Smooth muscle cell (in vitro differentiated cells): ENCODE data around the gene PUM2. TPM values are rescaled to one million over a fixed set of nuclear protein-coding genes. Genes with fewer than 3 reads are reported as not detected.

Experiments used
- DNase-seq: peaks from one replicate; lab custom pipeline; 2025; ENCODE audit not compliant: unreplicated experiment; lab: John Stamatoyannopoulos, UW
- H2AFZ ChIP-seq: fragments of 200-600 bp; sonication (generic); 2 replicates; pipeline ENCODE4 v1.6.0; 2016; ENCODE audit warnings: antibody characterized with exemption, low read depth, mild to moderate bottlenecking
- H3F3A ChIP-seq: fragments of 200-600 bp; sonication (generic); 2 replicates; pipeline ENCODE4 v1.6.0; 2017; ENCODE audit warnings: antibody characterized with exemption, low read depth
- H3K27ac ChIP-seq: fragments of 200-600 bp; sonication (generic); 2 replicates; pipeline ENCODE4 v1.5.1; 2016; ENCODE audit warnings: low read depth, mild to moderate bottlenecking
- H3K27me3 ChIP-seq: fragments of 200-600 bp; sonication (generic); 2 replicates; pipeline ENCODE4 v1.6.1; 2016; ENCODE audit warnings: low read depth, mild to moderate bottlenecking
- H3K36me3 ChIP-seq: fragments of 200-600 bp; sonication (generic); 2 replicates; pipeline ENCODE4 v1.5.1; 2016; ENCODE audit warnings: low read depth
- H3K4me1 ChIP-seq: fragments of 200-600 bp; sonication (generic); 2 replicates; pipeline ENCODE4 v1.5.1; 2016; ENCODE audit warnings: low read depth
- H3K4me2 ChIP-seq: fragments of 200-600 bp; sonication (generic); 2 replicates; pipeline ENCODE4 v1.6.0; 2016; ENCODE audit warnings: mild to moderate bottlenecking
- H3K4me3 ChIP-seq: fragments of 200-600 bp; sonication (generic); 2 replicates; pipeline ENCODE4 v1.5.1; 2016; ENCODE audit warnings: mild to moderate bottlenecking
- H3K79me2 ChIP-seq: fragments of 200-600 bp; sonication (generic); 2 replicates; pipeline ENCODE4 v1.6.0; 2016; ENCODE audit warnings: low read depth, mild to moderate bottlenecking
- H3K9ac ChIP-seq: fragments of 200-600 bp; sonication (generic); 2 replicates; pipeline ENCODE4 v1.6.0; 2016; ENCODE audit warnings: low read depth
- H3K9me3 ChIP-seq: fragments of 200-600 bp; sonication (generic); replicated peaks from 2 replicates; pipeline ENCODE4 v1.5.1; 2016; ENCODE audit warnings: low read depth
- H4K20me1 ChIP-seq: fragments of 200-600 bp; sonication (generic); 2 replicates; pipeline ENCODE4 v1.6.0; 2016; ENCODE audit warnings: low read depth
- WGBS: methylation state at CpG from one replicate; pipeline ENCODE4 v1.1.7; 2016; ENCODE audit warnings: low lambda C conversion rate; 5-methylcytosine and 5-hydroxymethylcytosine counted together
- polyA plus RNA-seq: library from polyadenylated mRNA; unstranded; fragments of >200 nt; fragmentation: Nextera tagmentation; extraction: Ambion mirVana; gene quantifications from 2 replicates; pipeline ENCODE4 v1.2.1, GENCODE V29; 2016
- total RNA-seq: library from RNA; depleted of rRNA; stranded (reverse); fragments of >200 nt; gene quantifications from 2 replicates; pipeline ENCODE4 v1.2.3, GENCODE V29; 2014
- TF ChIP-seq, protein P1 (sequence below): fragments of 200-600 bp; sonication (generic); IDR thresholded peaks from 2 replicates; pipeline ENCODE4 v1.5.1; 2017; ENCODE audit warnings: borderline replicate concordance, mild to moderate bottlenecking, antibody characterized with exemption; ENCODE audit not compliant: insufficient read depth, poor library complexity, severe bottlenecking

PUM2 gene
- total and polyA plus RNA-seq, 2 experiments from 2014 or later: 5.2 to 42.0 TPM

DNA sequence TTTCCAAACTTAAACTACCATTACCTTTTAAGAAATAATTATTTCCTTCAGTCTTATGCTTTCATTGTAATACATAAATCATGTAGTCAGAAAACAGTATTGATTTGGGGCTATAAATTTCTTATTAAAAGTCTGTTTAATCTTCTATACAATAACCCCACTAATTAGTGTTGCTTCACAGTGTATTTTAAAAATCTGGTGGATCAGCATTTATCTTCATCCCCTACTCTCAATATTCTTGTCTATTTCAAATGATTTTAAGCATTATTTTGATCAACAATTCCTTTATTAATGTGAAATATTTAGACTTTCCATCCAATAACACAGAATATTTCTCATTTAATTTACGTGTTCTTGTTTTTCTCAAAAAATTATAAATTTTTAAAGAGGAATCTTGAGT lies 93.2 kb downstream of the PUM2 start:
- no peaks in the 10 kb centered on the region for H3K9me3 ChIP-seq
- H2AFZ ChIP-seq: no peak overlapping the region
- no peak for DNase-seq
- no peaks in the 10 kb centered on the region for H3K27me3 ChIP-seq
- TF ChIP-seq, protein P1, sequence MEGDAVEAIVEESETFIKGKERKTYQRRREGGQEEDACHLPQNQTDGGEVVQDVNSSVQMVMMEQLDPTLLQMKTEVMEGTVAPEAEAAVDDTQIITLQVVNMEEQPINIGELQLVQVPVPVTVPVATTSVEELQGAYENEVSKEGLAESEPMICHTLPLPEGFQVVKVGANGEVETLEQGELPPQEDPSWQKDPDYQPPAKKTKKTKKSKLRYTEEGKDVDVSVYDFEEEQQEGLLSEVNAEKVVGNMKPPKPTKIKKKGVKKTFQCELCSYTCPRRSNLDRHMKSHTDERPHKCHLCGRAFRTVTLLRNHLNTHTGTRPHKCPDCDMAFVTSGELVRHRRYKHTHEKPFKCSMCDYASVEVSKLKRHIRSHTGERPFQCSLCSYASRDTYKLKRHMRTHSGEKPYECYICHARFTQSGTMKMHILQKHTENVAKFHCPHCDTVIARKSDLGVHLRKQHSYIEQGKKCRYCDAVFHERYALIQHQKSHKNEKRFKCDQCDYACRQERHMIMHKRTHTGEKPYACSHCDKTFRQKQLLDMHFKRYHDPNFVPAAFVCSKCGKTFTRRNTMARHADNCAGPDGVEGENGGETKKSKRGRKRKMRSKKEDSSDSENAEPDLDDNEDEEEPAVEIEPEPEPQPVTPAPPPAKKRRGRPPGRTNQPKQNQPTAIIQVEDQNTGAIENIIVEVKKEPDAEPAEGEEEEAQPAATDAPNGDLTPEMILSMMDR: no peak
- no peaks in the 10 kb centered on the region for H3K79me2 ChIP-seq
- no peak overlapping the region for H3K27ac ChIP-seq
- WGBS: 100% methylated on average over 1 of the region's 1 CpG
- peaks cover 6% of the 10 kb centered on the region for H4K20me1 ChIP-seq
- H3K36me3 ChIP-seq: peaks cover 30% of the 10 kb centered on the region
- H3K9ac ChIP-seq: no peak overlapping the region
- H3K4me2 ChIP-seq: no peak overlapping the region
- H3K4me1 ChIP-seq: no peaks in the 10 kb centered on the region
- no peak overlapping the region for H3K4me3 ChIP-seq
- peaks cover 1% of the 10 kb centered on the region for H3F3A ChIP-seq

DNA sequence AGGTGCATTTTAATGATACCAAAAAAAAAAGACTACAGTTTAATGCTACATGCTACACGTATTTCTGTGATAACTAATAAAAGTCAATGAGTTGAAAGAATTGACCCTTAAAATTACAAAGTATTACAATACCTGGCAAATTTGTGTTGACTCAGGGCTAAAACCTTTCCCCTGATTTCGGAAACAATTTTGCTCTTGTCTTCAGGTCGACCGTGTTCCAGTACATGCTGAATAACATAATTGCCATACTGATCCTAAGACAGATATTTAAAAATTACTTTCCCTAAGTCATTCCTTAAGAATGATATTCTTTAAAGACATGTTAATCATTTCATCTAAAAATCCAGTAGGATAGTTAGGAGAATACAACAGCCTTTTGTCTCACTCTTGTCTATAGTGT lies 95.9 kb downstream of the PUM2 start:
- Histone ChIP-seq H2AFZ (no peak overlapping the region), H3K36me3 (peaks cover 39% of the 10 kb centered on the region), H3F3A (peaks cover 18% of the 10 kb centered on the region), H3K79me2 (peaks cover 3% of the 10 kb centered on the region), H3K4me1 (no peaks in the 10 kb centered on the region), H3K4me2 (no peak overlapping the region), H3K9me3 (no peaks in the 10 kb centered on the region), H4K20me1 (peaks cover 13% of the 10 kb centered on the region), H3K4me3 (no peak overlapping the region), H3K27ac (no peak overlapping the region), H3K27me3 (no peaks in the 10 kb centered on the region), H3K9ac (no peak overlapping the region)
- no peak for DNase-seq
- TF ChIP-seq, protein P1: no peak
- WGBS: 98% methylated on average over 4 of the region's 4 CpGs

DNA sequence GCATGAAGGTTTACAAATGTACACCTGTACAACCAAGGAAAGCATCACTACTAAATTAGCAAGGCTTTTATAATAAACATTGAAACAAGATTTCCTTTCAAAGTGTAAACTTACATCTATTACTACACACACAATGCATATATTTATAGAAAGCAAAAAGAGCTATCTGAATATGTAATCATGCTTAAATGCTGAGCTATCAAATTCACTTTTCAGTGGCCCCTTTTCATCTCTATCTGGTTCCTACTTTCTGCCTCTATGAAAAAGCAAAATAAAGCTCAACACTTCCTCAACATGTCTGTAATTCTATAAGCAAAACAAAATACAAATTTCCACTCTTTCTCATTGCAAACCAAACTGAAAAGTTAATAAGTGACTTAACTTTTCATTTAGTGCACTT lies 100.2 kb downstream of the PUM2 start:
- H4K20me1 ChIP-seq: peaks cover 10% of the 10 kb centered on the region
- no peak overlapping the region for H3K4me2 ChIP-seq
- H3K36me3 ChIP-seq: peaks cover 41% of the 10 kb centered on the region
- no peak overlapping the region for H2AFZ ChIP-seq
- no peaks in the 10 kb centered on the region for H3K27me3 ChIP-seq
- DNase-seq: no peak
- TF ChIP-seq, protein P1: no peak
- peaks cover 3% of the 10 kb centered on the region for H3K79me2 ChIP-seq
- no peaks in the 10 kb centered on the region for H3K9me3 ChIP-seq
- H3K9ac ChIP-seq: no peak overlapping the region
- no peaks in the 10 kb centered on the region for H3K4me1 ChIP-seq
- H3K27ac ChIP-seq: no peak overlapping the region
- H3F3A ChIP-seq: peaks cover 26% of the 10 kb centered on the region
- no peak overlapping the region for H3K4me3 ChIP-seq

DNA sequence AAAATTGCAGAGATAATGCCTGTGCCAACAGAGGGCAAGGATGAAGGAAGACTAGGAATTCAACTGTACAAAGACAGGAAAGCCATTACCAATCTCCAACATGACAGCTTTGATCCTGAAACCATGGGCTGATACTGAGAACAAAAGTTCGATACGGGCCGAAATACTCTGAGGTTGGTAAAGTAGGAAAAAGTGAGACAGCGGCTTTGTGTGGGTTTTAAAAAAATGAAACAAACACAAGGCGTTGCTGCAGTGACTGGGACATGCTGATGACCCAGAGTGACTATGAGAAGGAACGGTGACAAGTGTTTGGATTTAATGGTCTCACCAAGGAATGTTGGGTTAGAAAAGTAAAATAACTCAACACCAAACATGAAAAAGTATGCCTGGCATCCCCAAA lies 101.5 kb downstream of the PUM2 start:
- no peak overlapping the region for H3K4me2 ChIP-seq
- no peak overlapping the region for H2AFZ ChIP-seq
- H3K36me3 ChIP-seq: peaks cover 39% of the 10 kb centered on the region
- TF ChIP-seq, protein P1: no peak
- peaks cover 10% of the 10 kb centered on the region for H4K20me1 ChIP-seq
- WGBS: 96% methylated on average over 6 of the region's 6 CpGs
- H3K27ac ChIP-seq: no peak overlapping the region
- no peak overlapping the region for H3K9ac ChIP-seq
- H3F3A ChIP-seq: peaks cover 26% of the 10 kb centered on the region
- no peak for DNase-seq
- H3K79me2 ChIP-seq: peaks cover 3% of the 10 kb centered on the region
- no peaks in the 10 kb centered on the region for H3K9me3 ChIP-seq
- no peaks in the 10 kb centered on the region for H3K4me1 ChIP-seq
- H3K27me3 ChIP-seq: no peaks in the 10 kb centered on the region
- no peak overlapping the region for H3K4me3 ChIP-seq
